ENCODE data around the gene NRXN3.

DNA sequence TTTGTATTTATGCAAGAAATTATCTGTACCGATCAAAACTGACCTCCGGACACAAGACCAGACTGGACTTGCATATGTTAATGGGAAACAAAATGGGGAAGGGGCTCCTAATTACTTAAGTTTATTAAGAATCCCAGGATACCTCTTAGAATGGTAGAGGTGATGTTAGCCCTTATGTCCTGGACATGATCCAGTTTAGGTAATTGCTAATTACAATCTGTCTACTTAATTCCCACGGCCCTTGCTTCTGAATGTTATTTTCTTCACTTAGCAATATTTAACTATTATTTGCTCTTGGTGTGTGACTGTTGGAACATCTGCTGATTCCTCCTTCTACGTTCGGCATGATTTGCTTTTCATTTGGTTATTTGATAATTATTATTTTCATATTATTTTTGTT is 1397.1 kb downstream of the NRXN3 start:
- TF ChIP-seq, protein P1, sequence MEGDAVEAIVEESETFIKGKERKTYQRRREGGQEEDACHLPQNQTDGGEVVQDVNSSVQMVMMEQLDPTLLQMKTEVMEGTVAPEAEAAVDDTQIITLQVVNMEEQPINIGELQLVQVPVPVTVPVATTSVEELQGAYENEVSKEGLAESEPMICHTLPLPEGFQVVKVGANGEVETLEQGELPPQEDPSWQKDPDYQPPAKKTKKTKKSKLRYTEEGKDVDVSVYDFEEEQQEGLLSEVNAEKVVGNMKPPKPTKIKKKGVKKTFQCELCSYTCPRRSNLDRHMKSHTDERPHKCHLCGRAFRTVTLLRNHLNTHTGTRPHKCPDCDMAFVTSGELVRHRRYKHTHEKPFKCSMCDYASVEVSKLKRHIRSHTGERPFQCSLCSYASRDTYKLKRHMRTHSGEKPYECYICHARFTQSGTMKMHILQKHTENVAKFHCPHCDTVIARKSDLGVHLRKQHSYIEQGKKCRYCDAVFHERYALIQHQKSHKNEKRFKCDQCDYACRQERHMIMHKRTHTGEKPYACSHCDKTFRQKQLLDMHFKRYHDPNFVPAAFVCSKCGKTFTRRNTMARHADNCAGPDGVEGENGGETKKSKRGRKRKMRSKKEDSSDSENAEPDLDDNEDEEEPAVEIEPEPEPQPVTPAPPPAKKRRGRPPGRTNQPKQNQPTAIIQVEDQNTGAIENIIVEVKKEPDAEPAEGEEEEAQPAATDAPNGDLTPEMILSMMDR (conservative IDR thresholded peaks at IDR 0.05) = no peak
- no peak for TF ChIP-seq EZH2 (IDR thresholded peaks at IDR 0.05; ENCODE audit: low read depth)

Measured in PC-9 (cell line).